Osteoblast (primary cell): Measurements from ENCODE around the gene PHF19. TPM values are rescaled to one million over a fixed set of nuclear protein-coding genes. Genes with fewer than 3 reads are reported as not detected.

Experiments
- DNase-seq: peaks from one replicate; pipeline ENCODE4 v3.0.0; 2011; ENCODE audit warnings: low spot score, mixed read lengths; ENCODE audit not compliant: insufficient read length; ENCODE audit errors: missing footprints
- H2AFZ ChIP-seq: 2 replicates; pipeline ENCODE4 v1.6.0; 2011; ENCODE audit warnings: mild to moderate bottlenecking, low read length
- H3K27ac ChIP-seq: 2 replicates; pipeline ENCODE4 v1.5.1; 2011; ENCODE audit warnings: mild to moderate bottlenecking, low read depth, low read length, moderate library complexity
- H3K27me3 ChIP-seq: 2 replicates; pipeline ENCODE4 v1.6.0; 2012; ENCODE audit warnings: mild to moderate bottlenecking, control low read depth, inconsistent platforms, low read length, moderate library complexity; ENCODE audit not compliant: insufficient read depth
- H3K36me3 ChIP-seq: 2 replicates; pipeline ENCODE4 v1.5.1; 2011; ENCODE audit warnings: mild to moderate bottlenecking, low read length, control low read depth, moderate library complexity; ENCODE audit not compliant: insufficient read depth
- H3K4me1 ChIP-seq: 2 replicates; pipeline ENCODE4 v1.5.1; 2011; ENCODE audit warnings: mild to moderate bottlenecking, low read length, control low read depth, moderate library complexity; ENCODE audit not compliant: insufficient read depth
- H3K4me2 ChIP-seq: 2 replicates; pipeline ENCODE4 v1.6.0; 2011; ENCODE audit warnings: mild to moderate bottlenecking, low read length; ENCODE audit not compliant: insufficient read depth
- H3K4me3 ChIP-seq: fragments of 200-600 bp; sonication (generic); 3 replicates; pipeline ENCODE4 v1.5.1; 2012; ENCODE audit warnings: mild to moderate bottlenecking, low read length, inconsistent platforms; ENCODE audit not compliant: insufficient read depth
- H3K79me2 ChIP-seq: 2 replicates; pipeline ENCODE4 v1.6.0; 2012; ENCODE audit warnings: mild to moderate bottlenecking, low read length, control low read depth, inconsistent platforms; ENCODE audit not compliant: insufficient read depth
- H3K9me3 ChIP-seq: 2 replicates; pipeline ENCODE4 v1.5.1; 2011; ENCODE audit warnings: low read depth, low read length, control low read depth
- H4K20me1 ChIP-seq: 2 replicates; pipeline ENCODE4 v1.6.0; 2012; ENCODE audit warnings: mild to moderate bottlenecking, low read length, control low read depth; ENCODE audit not compliant: insufficient read depth
- CTCF ChIP-seq: IDR thresholded peaks from 2 replicates; pipeline ENCODE4 v1.5.1; 2011; ENCODE audit warnings: mild to moderate bottlenecking, low read depth, low read length, moderate library complexity; ENCODE audit errors: extremely low read depth
- total RNA-seq: library from RNA; depleted of rRNA; stranded (reverse); fragments of >200 nt; gene quantifications from 2 replicates; pipeline ENCODE4 v1.2.3, GENCODE V29; 2012

Gene PHF19
- total RNA-seq, 1 donor: 16.6 TPM

- H4K20me1 ChIP-seq: peaks cover 4% of the 10 kb centered on the region
- H3K4me1 ChIP-seq: peaks cover 11% of the 10 kb centered on the region
- no peak overlapping the region for H3K27ac ChIP-seq
- no peak overlapping the region for H3K4me2 ChIP-seq
- H2AFZ ChIP-seq: no peak overlapping the region
- H3K4me3 ChIP-seq: no peak overlapping the region
- H3K36me3 ChIP-seq: peaks cover 39% of the 10 kb centered on the region
- no peak for TF ChIP-seq CTCF
- H3K79me2 ChIP-seq: peaks cover 36% of the 10 kb centered on the region
- no peaks in the 10 kb centered on the region for H3K27me3 ChIP-seq
- H3K9me3 ChIP-seq: no peaks in the 10 kb centered on the region
- DNase-seq: no peak
Measured at GRCh38 chr9:120832807-120833206, 44.2 kb downstream of the PHF19 start.

DNA sequence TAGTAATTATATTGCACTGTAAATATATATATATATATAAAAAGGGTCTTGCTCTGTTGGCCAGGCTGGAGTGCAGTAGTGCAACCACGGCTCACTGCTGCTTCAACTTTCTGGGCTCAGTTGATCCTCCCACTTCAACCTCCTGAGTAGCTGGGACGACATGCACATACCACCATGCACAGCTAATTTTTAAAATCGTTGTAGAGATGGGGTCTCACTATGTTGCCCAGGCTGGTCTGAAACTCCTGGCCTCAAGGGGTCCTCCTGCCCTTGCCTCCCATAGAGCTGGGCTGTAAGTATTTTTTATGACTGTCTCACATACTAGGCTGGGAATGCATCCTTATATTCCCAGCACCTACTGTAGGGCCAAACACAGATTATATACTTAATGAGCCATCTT is 46.1 kb downstream of the PHF19 start:
- TF ChIP-seq CTCF: no peak

GRCh38 chr9:120830151-120830550 is 46.8 kb downstream of the PHF19 start:
- peaks cover 4% of the 10 kb centered on the region for H4K20me1 ChIP-seq
- no peaks in the 10 kb centered on the region for H3K27me3 ChIP-seq
- DNase-seq: no peak
- peaks cover 49% of the 10 kb centered on the region for H3K36me3 ChIP-seq
- H3K4me1 ChIP-seq: peaks cover 11% of the 10 kb centered on the region
- TF ChIP-seq CTCF: no peak
- peaks cover 20% of the 10 kb centered on the region for H3K79me2 ChIP-seq
- H3K27ac ChIP-seq: peak overlapping the region; percentile 67
- H3K9me3 ChIP-seq: no peaks in the 10 kb centered on the region
- no peak overlapping the region for H2AFZ ChIP-seq
- H3K4me2 ChIP-seq: peak overlapping the region; percentile 18
- H3K4me3 ChIP-seq: no peak overlapping the region

More for the DNA sequence above, 46.1 kb downstream of the PHF19 start:
- peaks cover 4% of the 10 kb centered on the region for H4K20me1 ChIP-seq
- no peak overlapping the region for H2AFZ ChIP-seq
- H3K4me3 ChIP-seq: no peak overlapping the region
- peaks cover 11% of the 10 kb centered on the region for H3K4me1 ChIP-seq
- H3K36me3 ChIP-seq: peaks cover 52% of the 10 kb centered on the region
- DNase-seq: no peak
- H3K27ac ChIP-seq: peak overlapping the region; percentile 67
- peaks cover 25% of the 10 kb centered on the region for H3K79me2 ChIP-seq
- H3K27me3 ChIP-seq: no peaks in the 10 kb centered on the region
- H3K4me2 ChIP-seq: no peak overlapping the region
- no peaks in the 10 kb centered on the region for H3K9me3 ChIP-seq

GRCh38 chr9:120829650-120830049 is 47.3 kb downstream of the PHF19 start:
- no peak for TF ChIP-seq CTCF

More at GRCh38 chr9:120829650-120830049, 47.3 kb downstream of the PHF19 start:
- no peaks in the 10 kb centered on the region for H3K9me3 ChIP-seq
- no peaks in the 10 kb centered on the region for H3K27me3 ChIP-seq
- peaks cover 11% of the 10 kb centered on the region for H3K4me1 ChIP-seq
- H4K20me1 ChIP-seq: peaks cover 4% of the 10 kb centered on the region
- no peak overlapping the region for H3K4me3 ChIP-seq
- no peak for DNase-seq
- peak overlapping the region; percentile 18 for H3K4me2 ChIP-seq
- H3K79me2 ChIP-seq: peaks cover 15% of the 10 kb centered on the region
- H3K36me3 ChIP-seq: peaks cover 47% of the 10 kb centered on the region
- H3K27ac ChIP-seq: peak overlapping the region; percentile 67
- no peak overlapping the region for H2AFZ ChIP-seq
